Activated CD4-positive, alpha-beta T cell treated with anti-CD3 and anti-CD28 coated beads, Interleukin-10, Interleukin-2, amounts not matched to agents 100 ng/mL and 50 ng/mL, durations not matched to agents 16 hours and 8 hours (primary cell): ENCODE results near the gene ADAT1.
A peak's percentile ranks its signal among the peaks of the same experiment; 100 is the strongest.
"Not testable (repeated sequence)": the region's sequence is repeated elsewhere in the genome, so short reads cannot be mapped to it uniquely, and the experiment has no call there.

Source experiments
- DNase-seq: peaks from one replicate; pipeline ENCODE4 v3.0.0-alpha.2; 2020

Gene ADAT1

GRCh38 chr16:75620326-75621169 is 2.5 kb downstream of the ADAT1 start:
- DNase-seq: peak; percentile 57

- no peak for DNase-seq
These were observed 4.3 kb downstream of the ADAT1 start for GRCh38 chr16:75618780-75619179.

- DNase-seq: peak; percentile 35
These were observed 6.0 kb downstream of the ADAT1 start for GRCh38 chr16:75617121-75617520.

- peak; percentile 92 for DNase-seq
These were observed 6.5 kb downstream of the ADAT1 start for GRCh38 chr16:75616521-75617010.

GRCh38 chr16:75615619-75616018 is 7.5 kb downstream of the ADAT1 start:
- no peak for DNase-seq

- no peak for DNase-seq
These were observed 8.8 kb downstream of the ADAT1 start for GRCh38 chr16:75614066-75614897.

- no peak for DNase-seq
These were observed 16.6 kb downstream of the ADAT1 start for GRCh38 chr16:75606507-75606906.

- DNase-seq: no peak
These were observed 19.8 kb downstream of the ADAT1 start for GRCh38 chr16:75603241-75603640.

- no peak for DNase-seq
These were observed 23.4 kb downstream of the ADAT1 start for GRCh38 chr16:75599452-75600277.

GRCh38 chr16:75593825-75594820 is 29.0 kb downstream of the ADAT1 start:
- DNase-seq: peak; percentile 70

- no peak for DNase-seq
These were observed 29.8 kb downstream of the ADAT1 start for GRCh38 chr16:75593308-75593707.

GRCh38 chr16:75591927-75592326 is 31.2 kb downstream of the ADAT1 start:
- not testable (repeated sequence) for DNase-seq

GRCh38 chr16:75590920-75591843 is 31.9 kb downstream of the ADAT1 start:
- DNase-seq: no peak

- DNase-seq: no peak
These were observed 33.8 kb downstream of the ADAT1 start for GRCh38 chr16:75589306-75589705.

GRCh38 chr16:75588716-75589115 is 34.4 kb downstream of the ADAT1 start:
- DNase-seq: no peak

- DNase-seq: no peak
These were observed 39.0 kb downstream of the ADAT1 start for GRCh38 chr16:75584108-75584507.

GRCh38 chr16:75579281-75579834 is 43.7 kb downstream of the ADAT1 start:
- no peak for DNase-seq

GRCh38 chr16:75578725-75579124 is 44.4 kb downstream of the ADAT1 start:
- DNase-seq: no peak

- no peak for DNase-seq
These were observed 44.9 kb downstream of the ADAT1 start for GRCh38 chr16:75578212-75578611.

GRCh38 chr16:75576384-75576811 is 46.7 kb downstream of the ADAT1 start:
- DNase-seq: no peak
